ENCODE results near the gene RFLNA.

RFLNA gene

GRCh38 chr12:124328636-124329035 is 33.7 kb downstream of the RFLNA start:
- peak overlapping the region in 1 of 3 experiments; percentile 51 for H3K4me3 Mint-ChIP-seq
- TF ChIP-seq CTCF (IDR thresholded peaks at IDR 0.05; ENCODE audit: unreplicated experiment in 3 of 3) = no peak
- peak overlapping the region; percentile 28 to 63 (median 38) for H3K27ac Mint-ChIP-seq
- H3K9me3 Mint-ChIP-seq = peaks cover 14% of the 10 kb centered on the region
- H3K4me1 Mint-ChIP-seq = peaks cover 14% of the 10 kb centered on the region
- H3K27me3 Mint-ChIP-seq (ENCODE audit: low read depth) = peaks cover 3% of the 10 kb centered on the region
- H3K36me3 Mint-ChIP-seq (ENCODE audit: low read depth) = peaks cover 57% of the 10 kb centered on the region

- peaks cover 14% of the 10 kb centered on the region for H3K4me1 Mint-ChIP-seq
- H3K27me3 Mint-ChIP-seq (ENCODE audit: low read depth) = no peaks in the 10 kb centered on the region
- H3K27ac Mint-ChIP-seq = no peak overlapping the region
- H3K9me3 Mint-ChIP-seq = no peaks in the 10 kb centered on the region
- H3K4me3 Mint-ChIP-seq = no peak overlapping the region
- TF ChIP-seq CTCF (IDR thresholded peaks at IDR 0.05; ENCODE audit: unreplicated experiment in 3 of 3) = peak in 2 of 3 experiments; percentile 8 to 23
- H3K36me3 Mint-ChIP-seq (ENCODE audit: low read depth) = peaks cover 56% of the 10 kb centered on the region
Observed at GRCh38 chr12:124332058-124332672, 37.3 kb downstream of the RFLNA start.

DNA sequence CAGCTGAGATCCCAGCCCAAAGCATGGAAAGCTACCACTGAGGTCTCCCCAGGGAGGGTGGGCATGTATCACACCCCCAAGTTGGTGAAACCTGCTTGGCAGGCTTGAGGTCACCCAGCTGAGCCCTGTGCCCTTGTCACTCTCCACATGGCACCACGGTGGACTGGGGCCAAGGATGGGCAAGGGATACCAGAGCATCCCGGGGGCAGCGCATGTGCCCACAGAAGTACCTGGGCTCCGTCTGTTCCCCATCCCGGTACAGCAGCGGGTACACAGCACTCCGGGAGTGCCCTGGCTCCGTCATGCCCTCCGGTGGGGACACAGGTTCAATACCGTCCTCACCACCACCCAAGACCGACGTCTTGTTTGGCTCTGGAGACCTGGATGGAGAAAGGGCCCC is 38.0 kb downstream of the RFLNA start:
- no peak for TF ChIP-seq CTCF (IDR thresholded peaks at IDR 0.05; ENCODE audit: unreplicated experiment in 3 of 3)
- peaks cover 6% of the 10 kb centered on the region for H3K4me1 Mint-ChIP-seq
- H3K4me3 Mint-ChIP-seq = no peak overlapping the region
- H3K27ac Mint-ChIP-seq = no peak overlapping the region
- peaks cover 55% of the 10 kb centered on the region for H3K36me3 Mint-ChIP-seq (ENCODE audit: low read depth)
- no peaks in the 10 kb centered on the region for H3K27me3 Mint-ChIP-seq (ENCODE audit: low read depth)
- H3K9me3 Mint-ChIP-seq = no peaks in the 10 kb centered on the region

- Mint-ChIP-seq H3K9me3 (no peaks in the 10 kb centered on the region), H3K27ac (no peak overlapping the region), H3K36me3 (ENCODE audit: low read depth) (peaks cover 61% of the 10 kb centered on the region), H3K4me3 (no peak overlapping the region), H3K4me1 (peaks cover under 1% of the 10 kb centered on the region), H3K27me3 (ENCODE audit: low read depth) (no peaks in the 10 kb centered on the region)
- TF ChIP-seq CTCF (IDR thresholded peaks at IDR 0.05; ENCODE audit: unreplicated experiment in 3 of 3) = no peak
Observed at GRCh38 chr12:124333724-124334123, 38.8 kb downstream of the RFLNA start.

DNA sequence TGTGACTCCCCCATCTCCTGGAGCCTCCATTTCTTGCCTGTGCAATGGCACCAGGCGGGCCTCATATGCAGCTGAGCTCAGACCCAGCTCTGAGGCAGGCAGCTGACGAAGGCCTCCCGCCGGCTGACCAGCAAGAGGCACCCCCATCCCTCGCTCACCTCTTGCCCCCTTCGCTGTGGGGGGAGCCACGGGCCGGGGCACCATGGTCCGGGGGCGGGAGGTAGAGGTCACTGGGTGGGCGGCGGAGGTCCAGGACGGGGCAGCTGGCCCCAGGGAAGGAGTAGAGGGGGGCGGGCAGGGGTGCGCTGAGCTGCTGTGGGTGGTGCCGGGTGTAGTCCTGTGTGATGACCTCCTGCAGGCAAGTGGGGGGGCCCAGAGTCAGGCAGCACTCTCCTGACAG is 39.4 kb downstream of the RFLNA start:
- Mint-ChIP-seq H3K4me1 (no peaks in the 10 kb centered on the region), H3K27me3 (ENCODE audit: low read depth) (no peaks in the 10 kb centered on the region), H3K36me3 (ENCODE audit: low read depth) (peaks cover 59% of the 10 kb centered on the region), H3K4me3 (no peak overlapping the region), H3K27ac (no peak overlapping the region), H3K9me3 (no peaks in the 10 kb centered on the region)
- TF ChIP-seq CTCF (IDR thresholded peaks at IDR 0.05; ENCODE audit: unreplicated experiment in 3 of 3) = no peak

DNA sequence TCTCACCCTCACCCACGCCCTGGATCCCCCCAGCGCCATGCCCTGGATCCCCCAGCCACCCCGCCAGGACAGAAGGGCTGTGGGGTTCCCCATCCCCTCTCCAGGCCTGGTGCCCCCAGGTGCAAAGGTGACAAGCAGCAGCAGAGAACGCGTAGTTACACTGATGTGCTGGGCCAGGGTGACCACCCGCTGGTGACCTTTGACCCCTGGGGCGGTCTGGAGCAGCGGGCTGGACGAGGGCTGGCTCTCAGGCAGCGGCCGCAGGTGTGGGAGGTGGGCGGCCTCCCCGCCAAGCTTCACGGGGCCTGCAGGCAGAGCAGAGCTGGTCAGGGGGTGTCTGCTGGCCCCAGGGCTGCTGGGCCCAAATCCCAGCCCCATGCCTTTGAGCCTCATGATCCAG is 40.1 kb downstream of the RFLNA start:
- H3K27ac Mint-ChIP-seq = no peak overlapping the region
- H3K27me3 Mint-ChIP-seq (ENCODE audit: low read depth) = no peaks in the 10 kb centered on the region
- no peak overlapping the region for H3K4me3 Mint-ChIP-seq
- H3K36me3 Mint-ChIP-seq (ENCODE audit: low read depth) = peaks cover 53% of the 10 kb centered on the region
- no peaks in the 10 kb centered on the region for H3K4me1 Mint-ChIP-seq
- TF ChIP-seq CTCF (IDR thresholded peaks at IDR 0.05; ENCODE audit: unreplicated experiment in 3 of 3) = no peak
- no peaks in the 10 kb centered on the region for H3K9me3 Mint-ChIP-seq
